SK-N-MC (cell line): ENCODE measurements around the gene BCR.

Experiments
- DNase-seq: peaks from one replicate; pipeline ENCODE4 v3.0.0-alpha.2; 2011; ENCODE audit warnings: low read depth, low spot score
- H3K27ac ChIP-seq: fragments of 200-600 bp; sonication (generic); 2 replicates; pipeline ENCODE4 v1.5.1; 2016; ENCODE audit warnings: mixed run types
- H3K36me3 ChIP-seq: fragments of 200-600 bp; sonication (generic); 2 replicates; pipeline ENCODE4 v1.6.1; 2017; ENCODE audit warnings: antibody characterized with exemption, low read length, mixed read lengths; ENCODE audit not compliant: insufficient read depth
- H3K4me3 ChIP-seq: fragments of 200-600 bp; sonication (generic); 2 replicates; pipeline ENCODE4 v1.5.1; 2016
- H3K9ac ChIP-seq: fragments of 200-600 bp; sonication (generic); 2 replicates; pipeline ENCODE4 v1.8.0; 2017; ENCODE audit warnings: mixed run types, mixed read lengths; ENCODE audit not compliant: insufficient read length
- H3K9me3 ChIP-seq: fragments of 200-600 bp; sonication (generic); 2 replicates; pipeline ENCODE4 v1.6.1; 2017; ENCODE audit warnings: low read depth, mild to moderate bottlenecking, antibody characterized with exemption, low read length, moderate library complexity, mixed read lengths
- EZH2 ChIP-seq: fragments of 200-600 bp; sonication (generic); IDR thresholded peaks from one replicate; pipeline ENCODE4 v1.6.1; 2017; ENCODE audit warnings: antibody characterized with exemption
- FOXP2 ChIP-seq: optimal IDR thresholded peaks from 2 replicates; pipeline ENCODE3; 2011; ENCODE audit warnings: mild to moderate bottlenecking, moderate library complexity; ENCODE audit not compliant: insufficient read depth; ENCODE audit errors: extremely low read length, control extremely low read depth
- POLR2AphosphoS5 ChIP-seq: IDR thresholded peaks from 2 replicates; pipeline ENCODE4 v1.6.1; 2012; ENCODE audit warnings: mild to moderate bottlenecking, low read depth, low read length, borderline replicate concordance

The BCR gene

DNA sequence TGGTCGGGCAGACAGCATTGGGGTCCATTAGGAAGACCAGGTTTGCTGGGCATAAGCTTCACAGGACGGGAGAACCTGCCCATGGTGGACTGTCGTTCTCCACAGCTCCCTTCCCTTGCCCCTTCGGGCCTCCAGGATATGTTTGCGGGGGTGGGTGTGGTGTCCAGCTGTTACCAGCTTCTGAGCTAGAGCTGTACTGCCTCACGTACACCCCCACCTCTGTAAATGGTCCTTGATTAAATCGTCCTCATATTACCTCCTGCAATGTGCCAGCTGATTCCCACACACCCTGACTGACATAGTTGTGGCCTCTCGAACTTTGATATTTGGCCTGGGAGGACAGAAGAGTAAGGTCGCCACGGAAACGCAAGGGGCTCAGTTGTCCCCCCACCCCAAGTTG, 16.2 kb upstream of the BCR start:
- TF ChIP-seq POLR2AphosphoS5 (no peak), FOXP2 (no peak), EZH2 (no peak)
- Histone ChIP-seq H3K9ac (no peak overlapping the region), H3K36me3 (no peaks in the 10 kb centered on the region), H3K9me3 (no peaks in the 10 kb centered on the region), H3K27ac (no peak overlapping the region), H3K4me3 (no peak overlapping the region)
- no peak for DNase-seq

GRCh38 chr22:23166042-23166831, 14.1 kb upstream of the BCR start:
- Histone ChIP-seq H3K4me3 (no peak overlapping the region), H3K27ac (no peak overlapping the region), H3K36me3 (no peaks in the 10 kb centered on the region), H3K9ac (no peak overlapping the region), H3K9me3 (no peaks in the 10 kb centered on the region)
- TF ChIP-seq POLR2AphosphoS5 (no peak), EZH2 (no peak), FOXP2 (no peak)
- no peak for DNase-seq

- DNase-seq, result no peak
- Histone ChIP-seq H3K36me3 (no peaks in the 10 kb centered on the region), H3K9ac (no peak overlapping the region), H3K27ac (no peak overlapping the region), H3K9me3 (no peaks in the 10 kb centered on the region), H3K4me3 (no peak overlapping the region)
- TF ChIP-seq FOXP2, result no peak
- no peak for TF ChIP-seq EZH2
- TF ChIP-seq POLR2AphosphoS5, result no peak
Measured at GRCh38 chr22:23166841-23167616, 13.3 kb upstream of the BCR start.

- no peak for DNase-seq
- Histone ChIP-seq H3K9ac (no peak overlapping the region), H3K4me3 (no peak overlapping the region), H3K36me3 (no peaks in the 10 kb centered on the region), H3K9me3 (no peaks in the 10 kb centered on the region), H3K27ac (no peak overlapping the region)
- TF ChIP-seq POLR2AphosphoS5, result no peak
- no peak for TF ChIP-seq FOXP2
- TF ChIP-seq EZH2, result no peak
Measured at GRCh38 chr22:23168391-23169042, 11.8 kb upstream of the BCR start.

GRCh38 chr22:23169043-23169406, 11.3 kb upstream of the BCR start:
- Histone ChIP-seq H3K4me3 (no peak overlapping the region), H3K9me3 (no peaks in the 10 kb centered on the region), H3K36me3 (no peaks in the 10 kb centered on the region), H3K27ac (no peak overlapping the region), H3K9ac (no peak overlapping the region)
- TF ChIP-seq EZH2 (no peak), POLR2AphosphoS5 (no peak), FOXP2 (no peak)
- no peak for DNase-seq

DNA sequence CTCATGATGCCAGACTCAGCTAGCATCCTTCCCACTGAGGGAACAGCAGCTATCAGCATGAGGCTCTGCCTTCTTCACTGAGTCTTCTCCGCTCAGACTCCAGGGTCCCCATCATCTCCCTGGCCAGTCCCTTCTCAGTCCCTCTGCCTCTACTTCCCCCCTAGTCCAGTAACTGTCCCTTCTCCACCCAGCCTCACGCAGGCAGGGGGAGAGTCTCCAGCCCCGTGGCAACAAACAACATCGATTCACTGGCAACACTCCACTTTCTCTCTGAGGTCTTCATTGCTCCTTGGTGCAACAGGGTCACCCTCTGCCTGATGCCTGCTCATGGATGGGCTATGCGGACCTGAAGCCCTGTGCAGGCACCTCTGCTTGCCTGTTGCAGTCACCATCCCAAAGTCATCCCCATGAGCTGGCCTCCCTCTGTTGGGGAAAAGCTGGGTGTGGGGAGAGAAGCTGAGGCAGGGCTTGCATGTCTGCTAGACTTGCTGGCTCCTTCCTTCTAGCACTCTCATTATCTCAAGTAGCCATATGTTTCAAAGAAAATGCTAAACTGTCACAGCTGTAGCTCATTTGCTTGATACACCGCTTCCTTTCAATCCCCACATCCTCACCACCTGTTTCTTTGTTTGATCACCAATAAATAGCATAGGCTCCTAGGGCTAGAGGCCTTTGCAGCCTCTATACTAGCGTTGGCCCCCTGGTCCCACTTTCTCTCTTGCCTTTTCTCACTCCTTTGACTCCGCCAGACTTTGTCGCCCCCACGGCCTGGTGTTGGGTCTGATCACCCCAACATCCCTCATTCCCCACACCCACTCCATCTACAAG, 4.3 kb upstream of the BCR start:
- Histone ChIP-seq H3K4me3 (peak overlapping the region; percentile 2; the same call in 1 of the 2 replicates), H3K27ac (0 out of 2 replicates have a peak overlapping the region, but pooled peaks have one; percentile 3), H3K9ac (no peak overlapping the region)

GRCh38 chr22:23176645-23177027, 3.7 kb upstream of the BCR start:
- TF ChIP-seq POLR2AphosphoS5 (no peak), FOXP2 (no peak), EZH2 (no peak)
- Histone ChIP-seq H3K36me3 (no peaks in the 10 kb centered on the region), H3K9me3 (no peaks in the 10 kb centered on the region), H3K4me3 (no peak overlapping the region), H3K9ac (no peak overlapping the region), H3K27ac (no peak overlapping the region)
- DNase-seq, result no peak

More for the DNA sequence above, 4.3 kb upstream of the BCR start:
- no peaks in the 10 kb centered on the region for H3K9me3 ChIP-seq
- no peak for DNase-seq
- TF ChIP-seq FOXP2, result no peak
- no peak for TF ChIP-seq POLR2AphosphoS5
- TF ChIP-seq EZH2, result no peak
- no peaks in the 10 kb centered on the region for H3K36me3 ChIP-seq
